ENCODE data around the gene STUM.

GRCh38 chr1:226571893-226572292 is 23.3 kb downstream of the STUM start:
- no peak for TF ChIP-seq CTCF (IDR thresholded peaks at IDR 0.05)
- no peak for TF ChIP-seq EZH2 (IDR thresholded peaks at IDR 0.05)

Measured in neural progenitor cell (in vitro differentiated cells).